NCI-H1694 (cell line): Measurements from ENCODE around the gene SLC35G6.
"Not testable (repeated sequence)": the region's sequence is repeated elsewhere in the genome, so short reads cannot be mapped to it uniquely, and the experiment has no call there.

Experiments
- DNase-seq: peaks from one replicate; lab custom pipeline; 2025; lab: John Stamatoyannopoulos, UW

The SLC35G6 gene

GRCh38 chr17:7479213-7480088, 1.8 kb upstream of the SLC35G6 start, which contains the start of gene ZBTB4:
Gene ZBTB4, minus strand, starts transcription at chr17:7479631. Its CDS starts 12,830 bp downstream, at chr17:7466801.
- DNase-seq: no peak

GRCh38 chr17:7480089-7480384, 1.2 kb upstream of the SLC35G6 start:
- DNase-seq: no peak

- DNase-seq: not testable (repeated sequence)
Observed at GRCh38 chr17:7481842-7482741, 846 bp downstream of the SLC35G6 start.

- not testable (repeated sequence) for DNase-seq
Observed at GRCh38 chr17:7482742-7483088, 1.5 kb downstream of the SLC35G6 start.

GRCh38 chr17:7483255-7484066, 2.2 kb downstream of the SLC35G6 start:
- DNase-seq: peak; percentile 89

- peak; percentile 92 for DNase-seq
Observed at GRCh38 chr17:7484067-7484918, 3.0 kb downstream of the SLC35G6 start, which contains the start of gene POLR2A. Gene POLR2A, plus strand, starts transcription at chr17:7484366.

- no peak for DNase-seq
Observed at GRCh38 chr17:7484919-7485377, 3.7 kb downstream of the SLC35G6 start.

- no peak for DNase-seq
Observed at GRCh38 chr17:7486181-7486580, 4.9 kb downstream of the SLC35G6 start.

GRCh38 chr17:7490144-7490543, 8.9 kb downstream of the SLC35G6 start:
- DNase-seq: no peak

- DNase-seq: no peak
Observed at GRCh38 chr17:7491583-7491982, 10.3 kb downstream of the SLC35G6 start.

GRCh38 chr17:7493941-7494340, 12.7 kb downstream of the SLC35G6 start:
- DNase-seq: no peak

GRCh38 chr17:7495906-7496434, 14.7 kb downstream of the SLC35G6 start:
- no peak for DNase-seq

GRCh38 chr17:7496470-7497183, 15.4 kb downstream of the SLC35G6 start:
- DNase-seq: no peak

- no peak for DNase-seq
Observed at GRCh38 chr17:7497228-7497627, 16.0 kb downstream of the SLC35G6 start.

- no peak for DNase-seq
Observed at GRCh38 chr17:7497636-7498035, 16.4 kb downstream of the SLC35G6 start.

GRCh38 chr17:7499161-7499560, 17.9 kb downstream of the SLC35G6 start:
- DNase-seq: no peak

GRCh38 chr17:7501729-7502128, 20.5 kb downstream of the SLC35G6 start:
- DNase-seq: no peak

- DNase-seq: no peak
Observed at GRCh38 chr17:7502171-7502847, 21.1 kb downstream of the SLC35G6 start.

- no peak for DNase-seq
Observed at GRCh38 chr17:7502987-7503386, 21.7 kb downstream of the SLC35G6 start.

- DNase-seq: no peak
Observed at GRCh38 chr17:7503521-7503920, 22.3 kb downstream of the SLC35G6 start.
